Stimulated activated CD4-positive, alpha-beta T cell treated with anti-CD3 and anti-CD28 coated beads, Interleukin-4, amount 100 ng/mL, for 48 hours (primary cell): ENCODE data around the gene SUV39H1.
"Not testable (repeated sequence)": the region's sequence is repeated elsewhere in the genome, so short reads cannot be mapped to it uniquely, and the experiment has no call there.

Experiments used
- DNase-seq, 2 donors: peaks; one replicate each; pipeline ENCODE4 v3.0.0-alpha.2; 2020; ENCODE audit warnings: low read depth in 2 of 2

SUV39H1 gene, protein sequence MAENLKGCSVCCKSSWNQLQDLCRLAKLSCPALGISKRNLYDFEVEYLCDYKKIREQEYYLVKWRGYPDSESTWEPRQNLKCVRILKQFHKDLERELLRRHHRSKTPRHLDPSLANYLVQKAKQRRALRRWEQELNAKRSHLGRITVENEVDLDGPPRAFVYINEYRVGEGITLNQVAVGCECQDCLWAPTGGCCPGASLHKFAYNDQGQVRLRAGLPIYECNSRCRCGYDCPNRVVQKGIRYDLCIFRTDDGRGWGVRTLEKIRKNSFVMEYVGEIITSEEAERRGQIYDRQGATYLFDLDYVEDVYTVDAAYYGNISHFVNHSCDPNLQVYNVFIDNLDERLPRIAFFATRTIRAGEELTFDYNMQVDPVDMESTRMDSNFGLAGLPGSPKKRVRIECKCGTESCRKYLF

DNA sequence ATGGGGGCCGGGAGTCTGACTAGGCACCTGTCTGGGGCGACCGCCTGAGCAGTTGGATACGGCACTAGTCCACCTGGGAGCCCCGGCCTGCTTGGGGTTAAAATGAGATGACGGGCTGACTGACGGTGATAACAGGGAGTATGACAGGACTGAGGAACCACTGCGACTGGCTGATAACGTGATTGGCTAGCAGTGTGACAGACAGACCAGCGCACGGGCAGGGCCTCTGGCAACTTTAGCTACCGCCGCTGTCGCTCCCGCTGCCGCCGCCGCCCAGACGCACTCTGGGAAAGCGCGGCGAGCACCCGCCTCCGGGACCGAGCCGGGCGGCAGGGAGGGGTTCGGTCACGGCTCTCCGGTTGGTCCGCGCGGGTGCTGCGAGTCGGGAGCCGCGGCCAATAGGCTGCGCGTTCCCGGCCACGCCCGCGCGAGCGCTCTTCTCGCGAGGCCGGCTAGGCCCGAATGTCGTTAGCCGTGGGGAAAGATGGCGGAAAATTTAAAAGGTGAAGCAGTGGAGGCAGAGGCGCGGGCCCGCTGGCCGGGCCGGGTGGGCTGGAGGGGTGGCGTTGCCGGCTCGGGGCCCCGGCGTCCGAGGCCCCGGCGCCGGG is at the start of gene SUV39H1:
Gene SUV39H1, plus strand, starts transcription at position 434 of the 608 bp plus-strand sequence. Its CDS starts 51 bp downstream, at position 485.
- DNase-seq, result peak; percentile 66 to 82

DNA sequence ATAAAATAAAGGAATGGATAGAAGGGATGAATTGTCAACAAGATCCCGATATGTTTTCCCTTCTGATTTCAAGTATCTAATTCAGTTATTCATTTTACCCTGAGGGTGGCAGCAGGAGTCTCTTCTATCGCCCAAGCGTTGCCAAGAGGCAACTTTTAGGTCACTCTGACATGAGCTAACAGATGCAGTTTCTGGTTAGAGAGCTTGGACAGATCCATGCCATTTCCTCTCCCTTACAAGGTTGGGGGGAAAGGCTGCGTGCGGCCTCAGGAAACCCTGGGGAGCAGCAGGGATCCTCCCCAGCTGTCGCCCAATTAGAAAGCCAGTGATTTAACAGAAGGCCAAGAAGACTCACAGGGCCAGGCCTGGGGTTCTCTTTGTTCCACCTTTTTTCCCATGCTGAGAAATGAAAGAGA is 48.2 kb upstream of the SUV39H1 start:
- no peak for DNase-seq

DNA sequence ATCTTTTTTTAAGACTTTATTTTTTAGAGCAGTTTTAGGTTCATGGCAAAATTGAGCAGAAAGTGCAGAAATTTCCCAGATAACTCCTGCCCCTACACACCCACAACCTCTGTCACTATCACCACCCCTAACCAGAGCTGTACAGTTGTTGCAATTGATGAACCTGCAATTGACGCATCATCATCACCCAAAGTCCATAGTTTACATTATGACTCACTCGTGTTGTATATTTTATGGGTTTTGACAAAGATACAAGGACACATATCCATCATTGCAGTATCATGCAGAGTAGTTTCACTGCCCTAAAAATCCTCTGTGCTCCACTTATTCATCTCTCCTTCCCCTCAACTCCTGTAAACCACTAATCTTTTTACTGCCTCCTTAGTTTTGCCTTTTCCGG is 47.4 kb upstream of the SUV39H1 start:
- no peak for DNase-seq

DNA sequence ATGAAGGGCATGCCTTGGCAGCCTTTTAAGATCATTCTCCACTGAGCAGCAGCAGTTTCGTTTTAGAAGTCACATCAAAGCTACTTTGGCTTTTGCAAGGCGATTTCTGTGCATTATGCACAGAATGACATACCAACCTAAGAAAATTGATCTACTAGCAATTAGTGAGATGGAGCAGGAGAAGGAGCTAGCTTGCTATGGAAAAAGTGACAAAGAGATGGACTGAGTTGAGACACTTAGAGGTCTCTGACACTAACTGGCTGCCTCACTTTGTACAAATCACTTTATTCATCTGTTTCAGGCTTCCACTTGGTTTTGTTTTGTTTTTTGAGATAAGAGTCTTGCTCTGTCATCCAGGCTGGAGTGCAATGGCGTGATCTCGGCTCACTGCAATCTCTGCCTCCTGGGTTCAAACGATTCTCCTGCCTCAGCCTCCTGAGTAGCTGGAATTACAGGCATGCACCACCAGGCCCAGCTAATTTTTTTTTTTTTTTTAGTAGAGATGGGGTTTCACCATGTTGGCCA is 44.4 kb upstream of the SUV39H1 start:
- DNase-seq, result not testable (repeated sequence)

DNA sequence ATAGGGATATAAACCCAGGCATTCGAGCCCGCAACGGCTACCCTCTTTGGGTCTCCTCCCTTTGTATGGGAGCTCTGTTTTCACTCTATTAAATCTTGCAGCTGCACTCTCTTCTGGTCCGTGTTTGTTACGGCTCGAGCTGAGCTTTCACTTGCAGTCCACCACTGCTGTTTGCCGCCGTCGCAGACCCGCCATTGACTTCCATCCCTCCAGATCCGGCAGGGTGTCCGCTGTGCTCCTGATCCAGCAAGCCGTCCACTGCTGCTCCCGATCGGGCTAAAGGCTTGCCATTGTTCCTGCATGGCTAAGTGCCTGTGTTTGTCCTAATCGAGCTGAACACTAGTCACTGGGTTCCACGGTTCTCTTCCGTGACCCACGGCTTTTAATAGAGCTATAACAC is 41.8 kb upstream of the SUV39H1 start:
- not testable (repeated sequence) for DNase-seq

DNA sequence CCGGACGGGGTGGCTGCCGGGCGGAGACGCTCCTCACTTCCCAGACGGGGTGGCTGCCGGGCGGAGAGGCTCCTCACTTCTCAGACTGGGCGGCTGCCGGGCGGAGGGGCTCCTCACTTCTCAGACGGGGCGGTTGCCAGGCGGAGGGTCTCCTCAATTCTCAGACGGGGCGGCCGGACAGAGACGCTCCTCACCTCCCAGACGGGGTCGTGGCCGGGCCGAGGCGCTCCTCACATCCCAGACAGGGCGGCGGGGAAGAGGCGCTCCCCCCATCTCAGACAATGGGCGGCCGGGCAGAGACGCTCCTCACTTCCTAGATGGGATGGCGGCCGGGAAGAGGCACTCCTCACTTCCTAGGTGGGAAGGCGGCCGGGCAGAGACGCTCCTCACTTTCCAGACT is 36.8 kb upstream of the SUV39H1 start:
- not testable (repeated sequence) for DNase-seq

DNA sequence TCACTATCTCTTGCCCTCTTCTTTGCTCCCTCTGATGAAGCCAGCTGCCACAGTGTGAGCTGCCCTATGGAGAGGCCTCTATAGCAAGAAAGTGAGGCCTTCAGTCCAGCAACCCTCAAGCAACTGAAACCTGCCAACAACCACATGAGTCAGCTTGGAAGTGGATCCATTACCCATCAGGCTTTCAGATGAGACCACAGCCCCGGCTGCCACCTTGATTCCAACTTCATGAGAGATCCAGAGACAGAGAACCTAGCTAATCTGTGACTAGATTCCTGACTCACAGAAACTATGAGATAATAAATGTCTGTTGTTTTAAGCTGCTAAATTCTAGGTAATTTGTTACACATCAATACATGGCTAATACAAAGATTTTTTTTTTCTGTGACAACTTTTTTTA is 33.3 kb upstream of the SUV39H1 start:
- DNase-seq, result no peak

DNA sequence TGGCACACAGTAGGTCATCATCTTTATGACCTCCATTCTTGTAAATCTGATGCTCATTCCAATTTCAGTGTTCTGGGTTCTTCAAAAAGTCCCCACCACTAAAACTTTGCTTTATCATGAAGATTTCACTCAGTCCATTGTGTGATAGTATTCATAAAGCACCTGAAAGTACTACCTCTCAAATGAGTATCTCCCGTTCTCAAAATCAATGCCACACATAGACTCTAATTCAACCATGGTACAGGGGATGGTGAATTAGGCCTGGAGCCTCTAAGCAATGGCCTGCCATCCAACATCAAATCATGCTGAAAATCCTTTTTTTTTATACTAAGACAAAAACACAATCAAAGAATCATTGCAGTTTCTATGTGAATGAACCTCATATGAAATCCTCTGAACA is 32.4 kb upstream of the SUV39H1 start:
- DNase-seq, result no peak

DNA sequence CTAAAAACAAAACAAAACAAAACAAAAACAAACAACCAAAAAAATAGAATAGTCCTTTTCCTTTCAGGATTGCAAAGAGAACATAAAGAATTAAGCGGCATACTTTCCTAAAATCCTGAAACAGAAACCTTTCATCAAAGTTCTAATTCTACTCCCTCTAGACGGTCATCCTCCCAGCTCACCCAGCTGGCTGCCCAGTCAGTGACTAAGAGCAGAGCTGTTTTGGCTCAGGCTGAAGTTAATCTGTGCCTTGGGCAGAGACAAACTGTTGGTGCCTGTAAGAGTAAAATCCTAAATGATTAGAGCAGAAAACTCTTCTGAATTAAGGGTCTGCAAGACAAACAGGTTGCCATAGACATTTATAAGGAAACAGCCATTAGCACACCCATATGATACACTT is 30.5 kb upstream of the SUV39H1 start:
- no peak for DNase-seq

DNA sequence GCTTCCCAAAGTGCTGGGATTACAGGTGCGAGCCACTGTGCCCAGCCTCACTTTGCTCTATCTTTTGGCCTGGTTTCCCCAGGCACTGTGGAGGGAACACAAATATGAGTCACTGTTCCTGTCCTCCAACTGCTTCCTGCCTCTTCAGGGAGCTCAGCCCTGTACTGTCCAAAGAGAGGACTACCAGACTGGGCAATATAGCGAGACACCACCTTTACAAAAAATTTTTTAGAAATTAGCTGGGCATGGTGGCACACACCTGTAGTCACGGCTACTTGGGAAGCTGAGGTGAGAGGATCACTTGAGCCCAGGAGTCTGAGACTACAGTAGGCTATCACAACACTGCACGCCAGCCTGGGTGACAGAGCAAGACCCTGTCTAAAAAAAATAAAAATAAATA is 29.9 kb upstream of the SUV39H1 start:
- DNase-seq, result no peak

DNA sequence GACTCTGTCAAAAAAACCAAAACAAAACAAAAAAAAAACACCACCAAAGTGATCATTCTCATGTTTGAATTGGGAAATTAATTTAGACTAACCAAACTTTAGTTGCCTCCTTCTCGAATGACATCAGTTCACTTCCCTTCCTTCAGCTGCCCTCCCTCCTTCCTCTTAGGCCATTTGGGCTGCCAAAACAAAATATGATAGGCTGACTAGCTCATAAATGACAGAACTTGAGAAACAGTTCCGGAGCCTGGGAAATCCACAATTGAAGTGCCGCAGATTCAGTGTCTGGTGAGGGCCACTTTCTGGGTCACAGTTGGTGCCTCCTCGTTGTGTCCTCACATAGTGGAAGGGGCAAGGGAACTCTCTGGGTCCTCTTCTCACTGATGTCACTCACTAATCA is 29.0 kb upstream of the SUV39H1 start:
- no peak for DNase-seq

DNA sequence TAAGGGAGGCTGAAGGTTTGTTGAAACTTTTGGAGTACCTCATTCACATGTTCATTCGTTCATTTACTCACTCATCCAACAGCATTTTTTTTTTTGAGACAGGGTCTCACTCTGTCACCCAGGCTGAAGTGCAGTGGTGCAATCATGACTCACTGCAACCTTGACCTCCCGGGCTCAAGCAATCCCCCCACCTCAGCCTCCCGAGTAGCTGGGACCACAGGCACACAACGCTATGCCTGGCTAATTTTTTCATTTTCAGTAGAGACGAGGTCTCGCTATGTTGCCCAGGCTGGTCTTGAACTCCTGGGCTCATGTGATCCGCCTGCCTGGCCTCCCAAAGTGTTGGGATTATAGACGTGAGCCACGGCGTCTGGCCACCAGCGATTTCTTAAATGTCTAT is 28.3 kb upstream of the SUV39H1 start:
- not testable (repeated sequence) for DNase-seq

DNA sequence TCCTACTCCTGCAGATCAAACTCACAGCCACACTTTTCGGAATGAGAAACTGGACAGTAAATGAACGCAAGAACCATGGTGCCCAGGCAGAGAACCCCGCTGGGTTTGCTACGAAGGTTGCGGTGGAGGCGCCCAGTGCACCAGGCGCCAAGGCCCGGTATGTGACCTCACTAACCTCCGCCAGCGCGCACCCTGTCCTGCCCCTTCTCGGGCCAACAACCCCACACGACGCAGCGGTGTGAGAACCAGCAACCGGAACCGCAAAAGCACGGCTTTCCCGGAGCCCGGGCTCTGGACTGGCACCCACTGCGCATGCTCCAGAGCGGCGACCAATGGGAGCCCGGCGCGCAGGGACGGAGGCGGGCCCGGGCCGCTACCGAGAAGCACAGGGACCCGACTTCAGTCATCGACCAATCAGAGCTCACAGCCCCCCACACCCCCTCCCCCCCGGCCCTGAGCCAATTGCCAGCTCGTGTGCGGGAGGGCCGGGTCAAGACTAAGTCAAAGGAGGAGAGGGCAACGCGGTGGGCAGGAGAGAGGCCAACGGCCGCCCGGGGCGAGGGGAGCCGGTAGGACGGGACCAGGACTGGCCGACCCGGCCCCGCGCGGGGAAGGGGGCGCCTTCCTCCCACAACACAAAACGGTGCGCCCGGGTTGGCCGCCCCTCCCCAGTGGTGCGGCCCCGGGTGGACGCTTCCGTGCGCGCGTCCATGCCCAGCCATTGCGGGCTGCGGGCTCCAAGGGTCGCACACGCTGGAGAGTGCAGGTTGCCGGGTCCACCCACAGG is 20.2 kb upstream of the SUV39H1 start:
- DNase-seq, result peak; percentile 79 to 83

DNA sequence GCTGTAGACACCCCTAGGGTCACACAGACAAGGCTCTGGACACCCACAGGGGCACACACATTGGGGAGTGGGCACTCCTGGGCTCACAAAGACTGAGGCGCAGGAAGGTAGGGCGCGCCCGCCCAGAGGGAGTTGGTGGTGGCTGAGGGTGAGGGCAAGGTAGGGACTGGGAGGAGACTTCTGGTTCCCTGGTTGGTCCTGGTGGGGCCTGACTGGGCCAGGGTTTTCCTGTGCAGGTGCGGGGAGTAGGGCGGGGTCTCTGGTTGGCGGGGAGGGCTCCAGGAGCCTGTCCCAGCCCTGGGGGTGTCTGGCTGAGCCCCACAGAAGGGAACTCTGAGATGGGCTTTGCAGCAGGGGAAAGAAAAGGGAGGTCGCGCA is 19.7 kb upstream of the SUV39H1 start:
- no peak for DNase-seq

DNA sequence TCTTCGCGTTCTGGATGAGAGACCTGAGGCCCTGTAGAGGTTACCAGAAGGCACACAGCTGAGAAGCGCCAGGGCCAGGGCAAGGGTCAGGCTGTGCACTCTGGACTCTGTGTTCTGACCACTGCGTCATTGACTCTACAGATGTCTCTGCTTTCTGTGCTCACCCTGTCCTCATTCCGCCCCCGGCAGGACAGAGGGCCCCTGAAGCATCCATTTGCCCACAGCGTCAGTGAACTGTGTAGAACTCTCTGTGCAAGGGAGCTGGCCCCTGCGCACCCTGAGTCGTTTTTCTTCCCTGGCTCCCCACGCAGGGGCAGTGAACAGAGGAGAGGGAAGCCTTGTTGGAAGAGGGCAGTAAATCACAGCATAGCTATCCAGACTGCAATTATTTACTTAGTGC is 19.0 kb upstream of the SUV39H1 start:
- no peak for DNase-seq

DNA sequence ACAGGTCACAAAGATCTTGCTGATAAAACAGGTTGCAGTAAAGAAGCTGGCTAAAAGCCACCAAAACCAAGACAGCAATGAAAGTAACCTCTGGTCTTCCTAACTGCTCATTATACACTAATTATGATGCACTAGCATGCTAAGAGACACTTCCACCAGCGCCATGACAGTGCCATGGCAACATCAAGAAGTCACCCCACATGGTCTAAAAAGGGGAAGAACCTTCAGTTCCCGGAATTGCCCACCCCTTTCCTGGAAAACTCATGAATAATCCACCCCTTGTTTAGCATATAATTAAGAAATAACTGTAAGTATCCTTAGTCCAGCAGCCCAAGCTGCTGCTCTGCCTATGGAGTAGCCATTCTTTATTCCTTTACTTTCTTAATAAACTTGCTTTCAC is 16.1 kb upstream of the SUV39H1 start:
- DNase-seq, result peak in 1 of 2 donors; percentile 23

DNA sequence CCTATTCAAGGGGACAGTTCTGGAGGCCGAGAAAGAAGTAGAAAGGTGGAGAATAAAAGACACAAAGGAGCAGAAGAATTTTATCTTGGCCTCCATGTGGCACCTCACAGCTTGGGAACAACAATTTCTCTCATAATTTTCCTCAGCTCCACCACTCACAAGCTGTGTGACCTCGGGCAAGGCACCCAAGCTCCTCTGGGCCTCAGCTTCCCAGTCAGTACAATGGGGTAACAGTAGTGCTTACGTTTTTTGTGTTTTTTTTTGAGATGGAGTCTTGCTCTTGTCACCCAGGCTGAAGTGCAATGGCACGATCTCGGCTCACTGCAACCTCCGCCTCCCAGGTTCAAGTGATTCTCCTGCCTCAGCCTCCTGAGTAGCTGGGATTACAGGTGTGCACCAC is 15.6 kb upstream of the SUV39H1 start:
- not testable (repeated sequence) for DNase-seq

DNA sequence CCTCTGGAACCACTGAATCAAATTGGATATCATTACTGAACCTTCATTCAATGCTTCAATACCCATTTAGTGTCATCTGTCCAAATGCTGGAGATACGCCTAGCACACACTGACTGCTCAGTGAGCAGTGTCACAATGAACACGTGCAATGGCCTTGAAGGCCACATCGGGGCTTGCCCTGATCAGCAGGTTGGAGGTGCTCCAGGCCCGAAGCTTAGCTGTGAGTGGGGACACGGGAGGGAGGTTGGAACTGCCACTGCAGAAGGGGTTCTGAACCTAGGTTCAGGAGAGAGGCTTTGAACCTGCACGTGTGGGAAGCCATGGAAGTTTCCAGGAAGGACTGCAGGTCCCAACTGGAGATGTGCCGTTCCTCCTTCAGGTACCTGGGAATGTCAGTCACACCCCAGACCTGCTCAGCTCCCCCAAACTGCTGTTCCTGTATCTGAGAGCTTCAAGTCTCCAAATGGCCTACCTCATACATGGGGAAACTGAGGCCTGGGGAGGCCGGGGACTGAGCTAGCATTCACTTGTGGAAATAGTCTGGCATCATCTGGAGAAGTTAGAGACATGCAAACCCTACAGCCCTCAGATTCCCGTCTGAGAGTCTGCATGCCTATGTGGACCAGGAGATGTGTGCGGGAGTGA is 14.9 kb upstream of the SUV39H1 start:
- no peak for DNase-seq

DNA sequence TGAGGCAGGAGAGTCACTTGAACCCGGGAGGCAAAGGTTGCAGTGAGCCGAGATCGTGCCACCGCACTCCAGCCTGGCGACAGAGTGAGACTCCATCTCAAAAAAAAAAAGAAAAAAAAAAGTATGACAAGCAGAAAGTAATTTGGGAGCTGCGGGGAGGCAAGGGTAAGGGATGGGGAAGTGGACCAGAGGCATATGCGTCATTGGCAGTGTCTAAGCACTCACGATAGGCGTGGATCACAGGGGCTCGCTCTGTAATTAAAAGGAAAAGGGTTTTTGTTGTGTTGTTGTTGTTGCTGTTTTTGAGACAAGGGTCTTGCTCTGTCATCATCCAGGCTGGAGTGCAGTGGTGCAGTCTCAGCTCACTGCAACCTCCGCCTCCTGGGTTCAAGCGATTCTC is 13.7 kb upstream of the SUV39H1 start:
- not testable (repeated sequence) for DNase-seq

DNA sequence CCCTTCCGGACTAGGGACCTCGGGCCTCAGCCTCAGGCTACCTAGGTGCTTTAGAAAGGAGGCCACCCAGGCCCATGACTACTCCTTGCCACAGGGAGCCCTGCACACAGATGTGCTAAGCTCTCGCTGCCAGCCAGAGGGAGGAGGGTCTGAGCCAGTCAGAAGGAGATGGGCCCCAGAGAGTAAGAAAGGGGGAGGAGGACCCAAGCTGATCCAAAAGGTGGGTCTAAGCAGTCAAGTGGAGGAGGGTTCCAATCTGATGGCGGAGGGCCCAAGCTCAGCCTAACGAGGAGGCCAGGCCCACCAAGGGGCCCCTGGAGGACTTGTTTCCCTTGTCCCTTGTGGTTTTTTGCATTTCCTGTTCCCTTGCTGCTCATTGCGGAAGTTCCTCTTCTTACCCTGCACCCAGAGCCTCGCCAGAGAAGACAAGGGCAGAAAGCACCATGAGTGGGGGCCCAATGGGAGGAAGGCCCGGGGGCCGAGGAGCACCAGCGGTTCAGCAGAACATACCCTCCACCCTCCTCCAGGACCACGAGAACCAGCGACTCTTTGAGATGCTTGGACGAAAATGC is 13.0 kb upstream of the SUV39H1 start, which contains the start of gene WAS:
Gene WAS, plus strand, starts transcription at position 389 of the 572 bp plus-strand sequence. Its CDS starts 55 bp downstream, at position 444.
- DNase-seq, result peak in 1 of 2 donors; percentile 21

DNA sequence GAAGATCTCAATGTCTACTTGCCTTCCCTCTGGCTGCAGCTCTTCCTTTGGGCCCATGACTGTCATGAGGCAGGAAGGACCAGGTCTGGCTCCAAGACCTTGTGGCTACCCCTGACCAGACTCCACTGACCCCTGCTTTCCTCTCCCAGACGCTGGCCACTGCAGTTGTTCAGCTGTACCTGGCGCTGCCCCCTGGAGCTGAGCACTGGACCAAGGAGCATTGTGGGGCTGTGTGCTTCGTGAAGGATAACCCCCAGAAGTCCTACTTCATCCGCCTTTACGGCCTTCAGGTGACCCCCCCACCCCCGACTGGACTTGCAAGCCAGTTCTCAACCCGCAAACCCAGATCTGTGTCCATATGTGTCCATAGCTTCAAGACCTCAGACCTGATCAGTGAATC is 12.4 kb upstream of the SUV39H1 start:
- no peak for DNase-seq
